Adrenal gland (tissue), 5 donors: ENCODE results near the gene ALKBH4.

Source experiments
- POLR2A ChIP-seq, 2 donors: fragments of 450-650 bp; IDR thresholded peaks; one replicate each; pipeline ENCODE4 v1.6.1; 2017; ENCODE audit warnings: antibody characterized with exemption in 2 of 2, mild to moderate bottlenecking in 2 of 2, moderate library complexity in 1 of 2
- TF ChIP-seq, protein P1 (sequence below), 6 experiments: fragments of 450-650 bp in 4 of 6; fragments of 200-600 bp in 2 of 6; sonication (generic) in 1 of 6; IDR thresholded peaks; 1 replicate in 5 of 6; 2 replicates in 1 of 6; pipeline versions ENCODE4 v1.5.1 to v1.8.0; 2016 to 2021; ENCODE audit warnings: antibody characterized with exemption in 6 of 6, mild to moderate bottlenecking in 2 of 6, moderate library complexity in 1 of 6
- donor health status: DM: no; HTN: no; CAD: no.

DNA sequence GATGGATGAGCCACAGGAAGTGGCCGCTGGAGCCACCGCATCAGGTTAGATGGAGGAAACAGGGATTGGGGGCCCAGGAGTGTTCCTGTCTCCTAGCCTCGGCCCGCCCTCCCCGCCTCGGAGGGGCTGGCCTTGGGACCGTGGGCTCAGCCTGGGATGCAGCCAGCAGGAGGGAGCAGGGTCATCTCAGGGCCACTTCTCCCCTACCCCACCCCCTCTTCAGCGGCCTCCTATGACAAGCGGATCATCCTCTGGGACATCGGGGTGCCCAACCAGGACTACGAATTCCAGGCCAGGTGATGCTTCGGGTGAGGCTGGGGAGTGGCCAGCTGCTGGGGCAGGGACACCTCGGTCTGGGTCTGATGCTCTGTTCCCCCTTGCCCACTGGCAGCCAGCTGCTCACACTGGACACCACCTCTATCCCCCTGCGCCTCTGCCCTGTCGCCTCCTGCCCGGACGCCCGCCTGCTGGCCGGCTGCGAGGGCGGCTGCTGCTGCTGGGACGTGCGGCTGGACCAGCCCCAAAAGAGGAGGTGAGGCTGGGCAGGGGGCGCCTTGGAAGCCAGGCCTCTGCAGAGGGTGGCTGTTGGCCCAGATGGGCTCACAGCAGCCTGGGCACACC lies 4.8 kb upstream of the ALKBH4 start:
- TF ChIP-seq, protein P1, sequence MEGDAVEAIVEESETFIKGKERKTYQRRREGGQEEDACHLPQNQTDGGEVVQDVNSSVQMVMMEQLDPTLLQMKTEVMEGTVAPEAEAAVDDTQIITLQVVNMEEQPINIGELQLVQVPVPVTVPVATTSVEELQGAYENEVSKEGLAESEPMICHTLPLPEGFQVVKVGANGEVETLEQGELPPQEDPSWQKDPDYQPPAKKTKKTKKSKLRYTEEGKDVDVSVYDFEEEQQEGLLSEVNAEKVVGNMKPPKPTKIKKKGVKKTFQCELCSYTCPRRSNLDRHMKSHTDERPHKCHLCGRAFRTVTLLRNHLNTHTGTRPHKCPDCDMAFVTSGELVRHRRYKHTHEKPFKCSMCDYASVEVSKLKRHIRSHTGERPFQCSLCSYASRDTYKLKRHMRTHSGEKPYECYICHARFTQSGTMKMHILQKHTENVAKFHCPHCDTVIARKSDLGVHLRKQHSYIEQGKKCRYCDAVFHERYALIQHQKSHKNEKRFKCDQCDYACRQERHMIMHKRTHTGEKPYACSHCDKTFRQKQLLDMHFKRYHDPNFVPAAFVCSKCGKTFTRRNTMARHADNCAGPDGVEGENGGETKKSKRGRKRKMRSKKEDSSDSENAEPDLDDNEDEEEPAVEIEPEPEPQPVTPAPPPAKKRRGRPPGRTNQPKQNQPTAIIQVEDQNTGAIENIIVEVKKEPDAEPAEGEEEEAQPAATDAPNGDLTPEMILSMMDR (IDR thresholded peaks at IDR 0.05) = no peak
- TF ChIP-seq POLR2A (IDR thresholded peaks at IDR 0.05) = no peak
